Lung (tissue), 12 donors: ENCODE data around the gene SNTG2. TPM values are rescaled to one million over a fixed set of nuclear protein-coding genes. Genes with fewer than 3 reads are reported as not detected.
A peak's percentile ranks its signal among the peaks of the same experiment; 100 is the strongest.

Source experiments
- ATAC-seq: fragments of 200-7000 bp; cut with Tn5 transposase; one replicate; pipeline ENCODE4 v1.9.1; 2020; ENCODE audit warnings: moderate number of reproducible peaks; ENCODE audit not compliant: insufficient read depth, low FRiP score
- DNase-seq, 3 donors: peaks; one replicate each; pipeline ENCODE4 v3.0.0-alpha.2; 2013 to 2017
- H3K27ac ChIP-seq, 2 donors: one replicate each; pipeline ENCODE4 v1.5.1; 2013; ENCODE audit warnings: mild to moderate bottlenecking in 2 of 2, moderate library complexity in 2 of 2, control low read depth in 1 of 2, inconsistent platforms in 1 of 2, low read depth in 1 of 2, low read length in 1 of 2
- H3K27me3 ChIP-seq, 3 donors: one replicate each; pipeline ENCODE4 v1.5.1; 2013; ENCODE audit warnings: low read length in 2 of 3; ENCODE audit not compliant: control insufficient read depth in 3 of 3, insufficient read depth in 3 of 3
- H3K36me3 ChIP-seq, 4 donors: one replicate each; pipeline ENCODE4 v1.5.1; 2013; ENCODE audit warnings: low read length in 4 of 4, mild to moderate bottlenecking in 1 of 4, moderate library complexity in 1 of 4; ENCODE audit not compliant: control insufficient read depth in 4 of 4, insufficient read depth in 4 of 4
- H3K4me1 ChIP-seq, 5 donors: one replicate each; pipeline ENCODE4 v1.5.1; 2013; ENCODE audit warnings: low read length in 5 of 5, mild to moderate bottlenecking in 2 of 5, moderate library complexity in 1 of 5; ENCODE audit not compliant: control insufficient read depth in 5 of 5, insufficient read depth in 5 of 5
- H3K4me3 ChIP-seq: one replicate; pipeline ENCODE4 v1.5.1; 2013; ENCODE audit warnings: mild to moderate bottlenecking, control low read depth, moderate library complexity
- H3K9ac ChIP-seq, 2 donors: one replicate each; pipeline ENCODE4 v1.5.1; 2013; ENCODE audit warnings: low read length in 2 of 2, control low read depth in 1 of 2; ENCODE audit not compliant: insufficient read depth in 1 of 2
- H3K9me3 ChIP-seq, 4 donors: one replicate each; pipeline ENCODE4 v1.5.1; 2013; ENCODE audit warnings: low read length in 3 of 4, mild to moderate bottlenecking in 1 of 4, moderate library complexity in 1 of 4; ENCODE audit not compliant: control insufficient read depth in 4 of 4, insufficient read depth in 3 of 4
- CTCF ChIP-seq: IDR thresholded peaks from 2 replicates; pipeline ENCODE4 v1.5.1; 2012; ENCODE audit warnings: mild to moderate bottlenecking; ENCODE audit errors: control extremely low read depth, extremely low read depth
- WGBS, 2 donors: extraction: QIAGEN DNeasy Blood & Tissue Kit; methylation state at CpG; one replicate each; pipeline ENCODE4 v1.1.7; 2013; 5-methylcytosine and 5-hydroxymethylcytosine counted together
- polyA plus RNA-seq, 2 donors: library from polyadenylated mRNA; stranded (reverse); fragments of 200-250 nt; gene quantifications; one replicate each; pipeline ENCODE4 v1.2.1, GENCODE V29; 2013
- total RNA-seq, 2 donors: library from RNA; depleted of rRNA in 1 of 2; stranded (reverse); fragments of >200 nt in 1 of 2; gene quantifications; one replicate each; pipeline ENCODE4 v1.2.1, GENCODE V29; 2014 to 2021
- donor health status: control.
- donor health status: control.
- donor health status: Bipolar disorder and iron deficiency.
- donor health status: healthy.
- donor health status: DM: yes; HTN: yes; CAD: no.

SNTG2 gene
- total and polyA plus RNA-seq, 4 donors: 0.31 to 1.8 (median 1.2) TPM

GRCh38 chr2:1022178-1022577 is 71.5 kb downstream of the SNTG2 start:
- H3K27ac ChIP-seq: no peak overlapping the region
- no peaks in the 10 kb centered on the region for H3K27me3 ChIP-seq
- no peak for TF ChIP-seq CTCF
- WGBS, 2 donors: 91 to 92% methylated on average over 17 of the region's 17 CpGs
- H3K36me3 ChIP-seq: no peaks in the 10 kb centered on the region
- no peak for ATAC-seq
- no peak for DNase-seq
- H3K9ac ChIP-seq: no peak overlapping the region
- H3K4me1 ChIP-seq: no peaks in the 10 kb centered on the region
- no peak overlapping the region for H3K4me3 ChIP-seq
- peaks cover 0 to 2% (median 0%) of the 10 kb centered on the region in 4 donors for H3K9me3 ChIP-seq

DNA sequence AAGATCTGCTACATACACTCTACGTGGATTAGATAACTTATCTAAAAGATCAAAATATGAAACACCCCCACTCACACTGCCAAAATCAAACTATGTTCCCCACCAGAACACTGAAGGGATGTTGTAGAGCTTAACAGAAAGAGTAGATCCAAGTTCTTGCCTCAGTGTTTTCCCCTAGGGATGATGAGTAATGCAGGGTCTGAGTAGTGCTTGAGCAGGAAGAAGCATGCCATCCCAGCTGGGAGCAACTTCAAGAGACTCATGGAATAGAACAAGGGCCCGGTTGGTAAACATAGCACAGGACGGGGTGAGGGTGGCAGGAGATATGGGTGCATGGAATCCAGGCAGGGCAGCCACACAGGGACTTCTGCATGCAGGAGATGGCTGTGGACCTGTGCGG is 74.3 kb downstream of the SNTG2 start:
- Histone ChIP-seq H3K27me3 (peaks cover 0 to 2% (median 0%) of the 10 kb centered on the region in 3 donors), H3K9me3 (peaks cover 0 to 2% (median 0%) of the 10 kb centered on the region in 4 donors), H3K4me1 (no peaks in the 10 kb centered on the region), H3K27ac (no peak overlapping the region), H3K9ac (no peak overlapping the region), H3K4me3 (no peak overlapping the region), H3K36me3 (no peaks in the 10 kb centered on the region)
- 55 to 63% methylated on average over 4 of the region's 4 CpGs for WGBS, 2 donors
- no peak for DNase-seq
- no peak for ATAC-seq
- no peak for TF ChIP-seq CTCF

DNA sequence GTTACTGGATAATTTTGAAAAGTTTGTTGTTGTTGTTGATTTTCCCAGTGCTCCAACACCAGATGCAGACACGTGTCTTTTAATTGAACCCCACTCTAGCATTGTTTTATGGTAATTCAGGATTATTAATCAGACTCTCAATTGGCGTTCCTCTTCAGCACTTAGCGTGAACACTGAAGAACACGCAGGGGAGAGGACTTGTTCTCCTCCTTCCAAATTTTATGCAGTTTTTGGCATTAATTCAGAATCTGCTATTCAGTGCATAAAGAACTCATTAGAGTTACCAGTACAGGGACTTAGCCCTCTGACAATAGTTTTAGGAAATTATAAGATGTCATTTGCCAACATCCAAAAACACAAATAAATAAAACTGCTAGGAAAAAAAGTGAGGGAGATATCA is 75.5 kb downstream of the SNTG2 start:
- no peak overlapping the region for H3K4me3 ChIP-seq
- H3K9ac ChIP-seq: no peak overlapping the region
- no peak for TF ChIP-seq CTCF
- H3K27ac ChIP-seq: no peak overlapping the region
- H3K9me3 ChIP-seq: peaks cover 0 to 2% (median 0%) of the 10 kb centered on the region in 4 donors
- no peaks in the 10 kb centered on the region for H3K4me1 ChIP-seq
- 74 to 82% methylated on average over 4 of the region's 4 CpGs for WGBS, 2 donors
- no peak for ATAC-seq
- H3K27me3 ChIP-seq: peaks cover 0 to 2% (median 0%) of the 10 kb centered on the region in 3 donors
- H3K36me3 ChIP-seq: no peaks in the 10 kb centered on the region
- peak in 1 of 3 donors; percentile 13 for DNase-seq

- no peak for TF ChIP-seq CTCF
- no peak for DNase-seq
- Histone ChIP-seq H3K4me1 (no peaks in the 10 kb centered on the region), H3K27me3 (peaks cover 0 to 2% (median 0%) of the 10 kb centered on the region in 3 donors), H3K27ac (no peak overlapping the region), H3K4me3 (no peak overlapping the region), H3K36me3 (no peaks in the 10 kb centered on the region), H3K9ac (no peak overlapping the region), H3K9me3 (peaks cover 0 to 5% (median 0%) of the 10 kb centered on the region in 4 donors)
- 84 to 93% methylated on average over 8 of the region's 8 CpGs for WGBS, 2 donors
- no peak for ATAC-seq
Observed at GRCh38 chr2:1028831-1029230, 78.2 kb downstream of the SNTG2 start.
